CD4-positive, alpha-beta T cell treated with Interleukin-4 for 4 hours (primary cell): Measurements from ENCODE around the gene PACS2.

Experiments used
- DNase-seq: peaks from one replicate; pipeline ENCODE4 v3.0.0-alpha.2; 2020

PACS2 gene

DNA sequence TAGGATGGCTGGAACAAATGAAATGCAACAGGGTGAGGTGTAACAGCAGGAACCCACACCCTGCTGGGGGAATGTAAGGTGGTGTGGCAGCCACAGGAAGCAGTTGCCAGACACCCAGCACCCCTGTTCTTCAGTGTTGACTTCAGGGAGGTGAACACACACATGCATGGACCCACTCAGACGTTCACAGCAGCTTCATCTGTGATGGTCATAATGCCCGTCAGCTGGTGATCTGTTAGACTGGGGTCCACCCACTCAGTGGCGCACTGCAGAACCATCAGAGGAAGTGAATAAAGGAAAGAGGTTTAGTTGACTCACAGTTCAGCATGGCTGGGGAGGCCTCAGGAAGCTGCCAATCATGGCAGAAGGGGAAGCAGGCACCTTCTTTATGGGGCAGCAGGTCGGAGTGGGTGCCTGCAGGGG lies 61.1 kb downstream of the PACS2 start:
- DNase-seq: peak; percentile 25

- no peak for DNase-seq
These were observed 62.2 kb downstream of the PACS2 start for GRCh38 chr14:105376521-105377440.

GRCh38 chr14:105377555-105378182 lies 63.1 kb downstream of the PACS2 start:
- DNase-seq: no peak

DNA sequence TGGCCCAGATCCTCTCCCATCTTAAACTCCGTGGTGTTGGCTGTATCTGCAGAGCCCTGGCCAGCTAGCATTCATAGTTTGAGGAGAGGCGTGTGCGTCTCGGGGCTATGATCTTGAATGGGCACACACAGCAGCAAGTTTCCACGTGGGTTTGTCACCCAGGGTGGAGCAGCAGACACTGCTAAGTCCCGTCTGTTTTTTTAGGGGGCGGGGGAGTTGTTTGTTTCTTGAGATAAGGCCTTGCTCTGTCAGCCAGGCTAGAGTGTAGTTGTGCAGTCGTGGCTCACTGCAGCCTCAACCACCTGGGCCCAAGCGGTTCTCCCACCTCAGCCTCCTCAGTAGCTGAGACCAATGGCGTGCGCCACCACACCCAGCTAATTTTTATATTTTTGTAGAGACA lies 63.7 kb downstream of the PACS2 start:
- no peak for DNase-seq

DNA sequence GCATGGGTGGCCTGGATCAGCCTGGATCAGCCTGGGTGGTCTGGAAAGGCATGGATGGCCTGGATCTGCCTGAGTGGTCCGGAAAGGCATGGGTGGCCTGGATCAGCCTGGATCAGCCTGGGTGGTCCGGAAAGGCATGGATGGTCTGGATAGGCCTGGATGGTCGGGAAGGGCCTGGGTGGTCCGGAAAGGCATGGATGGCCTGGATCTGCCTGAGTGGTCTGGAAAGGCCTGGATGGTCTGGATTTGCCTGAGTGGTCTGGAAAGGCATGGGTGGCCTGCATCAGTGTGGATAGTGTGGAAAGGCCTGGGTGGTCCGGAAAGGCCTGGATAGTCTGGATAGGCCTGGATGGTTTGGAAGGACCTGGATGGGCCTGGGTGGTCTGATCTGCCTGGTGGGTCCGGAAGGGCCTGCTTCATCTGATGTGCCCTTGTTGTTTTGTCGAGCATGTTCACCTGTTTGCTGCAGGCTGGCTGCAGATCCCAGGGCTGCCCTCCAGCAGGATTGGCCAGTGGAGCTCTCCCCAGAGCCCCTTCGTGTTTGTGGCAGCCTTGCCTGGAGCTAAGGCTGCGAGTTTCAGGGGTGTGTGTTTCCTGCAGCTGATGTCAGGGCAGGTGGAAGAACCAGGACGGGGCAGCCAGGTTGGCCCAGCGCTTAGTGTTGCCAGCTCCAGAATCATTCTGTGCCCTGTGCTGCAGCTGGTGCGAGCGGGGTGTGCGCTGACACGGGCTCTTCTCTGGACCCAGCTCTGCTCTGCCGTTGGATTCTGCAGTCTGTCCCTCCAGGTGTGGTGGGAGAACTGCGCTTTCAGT lies 64.5 kb downstream of the PACS2 start:
- no peak for DNase-seq

DNA sequence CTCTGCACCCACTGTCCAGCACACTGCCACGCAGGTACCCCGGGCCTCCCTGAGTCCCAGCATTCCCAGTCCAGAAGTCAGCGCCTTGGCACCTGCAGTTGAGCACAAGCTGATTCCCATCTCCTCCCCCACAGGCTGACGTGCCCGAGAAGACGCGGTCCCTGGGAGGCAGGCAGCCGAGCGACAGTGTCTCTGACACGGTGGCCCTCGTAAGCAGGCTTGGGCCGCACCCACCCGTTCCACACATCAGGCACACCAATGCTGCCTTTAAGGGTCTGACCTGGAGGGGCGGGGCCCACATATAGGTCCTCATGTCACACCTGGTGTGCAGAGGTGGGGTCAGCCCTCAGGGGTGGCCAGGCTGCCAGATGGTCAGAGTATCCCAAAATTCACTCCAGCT lies 65.4 kb downstream of the PACS2 start:
- DNase-seq: no peak

- no peak for DNase-seq
These were observed 66.2 kb downstream of the PACS2 start for GRCh38 chr14:105380756-105381155.

DNA sequence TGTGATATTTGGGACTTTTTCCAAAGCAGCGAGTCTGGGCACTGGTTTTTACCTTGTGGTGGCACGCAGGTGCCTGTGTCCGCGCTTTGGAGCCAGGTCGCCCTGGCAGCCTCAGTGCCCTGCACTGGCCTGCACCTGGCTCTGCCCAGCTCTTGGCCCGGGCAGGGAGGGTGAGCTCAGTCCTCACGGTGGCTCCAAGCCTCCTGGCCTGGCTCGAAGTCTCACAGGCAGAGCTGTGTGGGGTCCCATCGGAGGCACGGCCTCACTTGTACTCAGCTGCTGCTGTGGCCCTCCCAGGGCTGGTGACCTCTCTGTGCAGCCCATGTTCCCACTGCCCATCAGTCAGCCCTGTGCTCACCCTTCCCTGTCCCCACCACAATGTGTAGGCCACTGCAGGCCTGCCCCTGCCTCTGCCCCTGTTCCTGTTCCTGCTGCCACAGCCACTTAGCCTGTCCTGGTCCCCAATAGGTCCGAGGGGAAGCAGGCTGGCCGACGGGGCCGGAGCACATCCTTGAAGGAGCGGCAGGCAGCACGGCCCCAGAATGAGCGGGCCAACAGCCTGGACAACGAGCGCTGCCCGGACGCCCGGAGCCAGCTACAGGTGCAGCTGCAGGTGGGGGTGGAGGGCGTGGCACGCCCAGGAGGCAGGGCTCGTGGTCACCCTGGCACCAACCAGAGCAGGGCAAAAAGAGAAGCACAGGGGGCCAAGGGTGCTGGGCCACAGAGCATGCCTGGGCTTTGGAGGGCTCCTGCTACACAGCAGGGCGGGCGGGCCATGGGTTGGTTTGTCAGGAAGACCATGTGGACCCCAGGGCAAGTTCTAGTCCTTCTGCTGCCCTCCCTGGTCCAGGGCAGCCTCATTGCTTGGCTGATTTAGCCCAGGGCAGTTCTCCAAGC lies 67.1 kb downstream of the PACS2 start:
- DNase-seq: no peak

- DNase-seq: no peak
These were observed 68.0 kb downstream of the PACS2 start for GRCh38 chr14:105382343-105383082.

DNA sequence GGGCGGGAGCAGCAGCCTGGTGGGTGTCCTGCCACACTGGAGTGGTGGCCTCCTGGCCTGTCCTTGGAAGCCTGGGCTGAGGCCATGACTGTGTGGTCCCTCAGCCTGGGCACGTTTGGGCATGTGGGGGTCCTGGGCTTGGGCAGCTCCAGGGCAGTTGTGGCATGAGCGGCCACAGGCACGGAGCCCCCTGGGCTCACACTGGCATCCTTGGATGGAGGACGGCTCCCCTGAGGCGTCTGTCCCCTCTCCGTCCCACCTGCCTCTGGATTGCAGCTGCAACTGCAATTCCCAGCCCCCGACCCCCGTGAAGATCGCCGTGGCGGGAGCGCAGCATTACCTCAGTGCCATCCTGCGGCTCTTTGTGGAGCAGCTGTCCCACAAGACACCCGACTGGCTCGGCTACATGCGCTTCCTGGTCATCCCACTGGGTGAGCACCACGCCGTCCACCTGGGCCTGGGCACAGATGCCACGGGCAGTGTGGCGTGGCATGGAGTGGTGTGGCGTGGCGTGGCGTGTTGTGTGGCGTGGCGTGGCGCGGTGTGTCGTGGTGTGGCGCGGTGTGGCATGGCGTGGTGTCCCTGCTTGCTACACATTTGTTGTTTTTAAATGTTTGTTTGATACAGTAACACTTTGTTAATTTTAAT lies 68.7 kb downstream of the PACS2 start:
- DNase-seq: no peak

DNA sequence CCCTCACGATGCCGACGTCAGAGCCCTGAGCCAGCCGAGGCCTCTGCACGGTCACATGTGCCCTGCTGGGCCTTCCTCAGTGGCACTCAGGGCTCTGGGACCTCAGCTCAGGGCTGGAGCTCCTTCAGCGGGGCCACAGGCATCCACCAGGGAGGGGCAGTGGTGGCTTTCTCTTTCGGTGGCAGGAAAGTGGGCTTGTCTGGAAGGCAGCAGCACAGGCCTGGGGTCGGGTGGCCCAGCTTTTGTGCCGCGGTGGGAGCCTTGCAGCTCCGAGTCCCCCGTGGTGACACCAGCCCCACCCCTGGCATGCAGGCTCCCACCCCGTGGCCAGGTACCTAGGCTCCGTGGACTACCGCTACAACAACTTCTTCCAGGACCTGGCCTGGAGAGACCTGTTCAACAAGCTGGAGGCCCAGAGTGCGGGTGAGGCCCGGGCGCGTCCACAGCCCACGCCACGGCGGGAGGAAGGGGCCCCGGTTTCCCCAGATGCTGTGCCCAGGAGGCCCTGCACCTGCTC lies 69.6 kb downstream of the PACS2 start:
- no peak for DNase-seq

GRCh38 chr14:105384605-105385321 lies 70.2 kb downstream of the PACS2 start:
- DNase-seq: no peak

- no peak for DNase-seq
These were observed 70.7 kb downstream of the PACS2 start for GRCh38 chr14:105385322-105385637.

- DNase-seq: no peak
These were observed 71.3 kb downstream of the PACS2 start for GRCh38 chr14:105385698-105386365.

- DNase-seq: no peak
These were observed 72.3 kb downstream of the PACS2 start for GRCh38 chr14:105386581-105387529.

GRCh38 chr14:105387530-105387922 lies 73.0 kb downstream of the PACS2 start:
- DNase-seq: no peak

GRCh38 chr14:105388110-105388951 lies 73.8 kb downstream of the PACS2 start:
- DNase-seq: no peak

DNA sequence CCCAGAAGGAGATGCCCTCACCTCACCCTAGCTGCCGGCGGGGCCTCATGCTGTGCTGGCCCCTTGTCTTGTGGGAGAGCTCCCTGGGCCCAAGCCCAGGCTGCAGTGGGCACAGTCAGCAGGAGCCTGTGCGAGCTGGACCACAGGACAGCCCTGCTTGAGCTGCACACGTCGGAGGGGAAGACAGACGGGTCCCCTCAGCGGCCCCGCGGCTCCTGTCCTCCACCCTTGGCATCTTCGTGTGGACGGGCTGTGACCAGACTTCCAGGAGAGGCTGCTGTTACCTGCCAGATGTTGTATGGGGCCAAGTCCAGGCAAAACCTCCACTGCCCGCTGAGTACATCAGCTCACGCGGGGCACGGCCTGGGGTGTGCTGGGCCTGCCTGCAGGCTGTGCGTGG lies 74.4 kb downstream of the PACS2 start:
- DNase-seq: no peak
